ENCODE measurements around the gene NADK2. TPM values are rescaled to one million over a fixed set of nuclear protein-coding genes. Genes with fewer than 3 reads are reported as not detected.

Gene NADK2
- total and polyA plus RNA-seq, 2 donors (not counting 3 experiments of a cell fraction or from before 2014, with no cell fraction given) = 4.0 to 20.3 TPM

DNA sequence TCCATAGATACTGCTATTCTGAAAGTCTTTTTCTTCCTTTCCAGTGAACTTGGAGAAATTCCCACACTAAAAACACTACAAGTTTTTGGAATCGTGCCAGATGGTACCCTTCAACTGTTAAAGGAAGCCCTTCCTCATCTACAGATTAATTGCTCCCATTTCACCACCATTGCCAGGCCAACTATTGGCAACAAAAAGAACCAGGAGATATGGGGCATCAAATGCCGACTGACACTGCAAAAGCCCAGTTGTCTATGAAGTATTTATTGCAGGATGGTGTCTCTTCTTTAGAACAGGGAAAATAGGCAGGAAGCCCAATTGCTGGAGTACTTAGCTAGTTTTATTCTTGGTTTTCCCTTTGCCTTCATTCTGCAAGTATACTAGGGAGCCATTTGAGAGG lies 60.0 kb downstream of the NADK2 start:
- Histone ChIP-seq H3K9ac (replicated peaks; ENCODE audit: extremely low read depth, insufficient read depth, low read length) (no peak overlapping the region), H3K4me2 (ENCODE audit: insufficient read depth, low read length) (no peak overlapping the region), H3K79me2 (ENCODE audit: control insufficient read depth, insufficient read depth, low read length) (no peaks in the 10 kb centered on the region), H4K20me1 (replicated peaks; ENCODE audit: control insufficient read depth, extremely low read depth, insufficient read depth, low read length) (no peaks in the 10 kb centered on the region), H3K4me3 (replicated peaks in 1 of 3; ENCODE audit: insufficient read depth in 1 of 3, low read depth in 1 of 3, low read length in 3 of 3) (no peak overlapping the region), H3K4me1 (ENCODE audit: control insufficient read depth, extremely low read depth, insufficient read depth, low read length) (no peaks in the 10 kb centered on the region), H3K9me1 (replicated peaks; ENCODE audit: control insufficient read depth, extremely low read depth, insufficient read depth, low read length) (no peaks in the 10 kb centered on the region), H3K27me3 (ENCODE audit: control insufficient read depth in 2 of 2, insufficient read depth in 2 of 2, low read length in 2 of 2) (no peaks in the 10 kb centered on the region), H3K36me3 (ENCODE audit: control insufficient read depth in 2 of 2, extremely low read depth in 1 of 2, insufficient read depth in 2 of 2, low read length in 2 of 2) (peaks cover 0 to 10% of the 10 kb centered on the region in 2 experiments), H3K9me3 (replicated peaks; ENCODE audit: control insufficient read depth, insufficient read depth, low read length) (no peaks in the 10 kb centered on the region), H3K27ac (ENCODE audit: insufficient read depth, low read depth, low read length) (no peak overlapping the region), H2AFZ (ENCODE audit: low read depth, low read length) (no peak overlapping the region)
- ChIA-PET POLR2A (no interaction called here), CTCF (interaction anchor here (0.7 to 0.9 kb wide), 2 partner anchors 12 to 60 kb away, joined by 3 read pairs; partner anchors contain the start of gene NADK2)
- TF ChIP-seq MYC (IDR thresholded peaks at IDR 0.05; ENCODE audit: low read depth, low read length) (no peak), GATA2 (IDR thresholded peaks at IDR 0.05; ENCODE audit: insufficient read depth, insufficient read length, low read depth, low read length) (no peak), POLR2AphosphoS5 (IDR thresholded peaks at IDR 0.05; ENCODE audit: insufficient read depth, low read depth, low read length) (no peak), POLR2A (IDR thresholded peaks at IDR 0.05; ENCODE audit: low read depth, low read length) (no peak), EZH2 (IDR thresholded peaks at IDR 0.05; ENCODE audit: borderline replicate concordance, low read depth, low read length, severe bottlenecking) (no peak), CTCF (IDR thresholded peaks at IDR 0.05; ENCODE audit: extremely low read depth in 1 of 2, insufficient read depth in 1 of 2, low read depth in 1 of 2, low read length in 2 of 2) (no peak), JUN (IDR thresholded peaks at IDR 0.05; ENCODE audit: borderline replicate concordance, insufficient read depth, insufficient read length, low read depth) (no peak), FOS (IDR thresholded peaks at IDR 0.05; ENCODE audit: borderline replicate concordance, insufficient read depth, low read length) (no peak)
- TF ChIP-seq, protein P1, sequence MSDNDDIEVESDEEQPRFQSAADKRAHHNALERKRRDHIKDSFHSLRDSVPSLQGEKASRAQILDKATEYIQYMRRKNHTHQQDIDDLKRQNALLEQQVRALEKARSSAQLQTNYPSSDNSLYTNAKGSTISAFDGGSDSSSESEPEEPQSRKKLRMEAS (IDR thresholded peaks at IDR 0.05; ENCODE audit: insufficient read depth, insufficient read length) = no peak
- no peak for FAIRE-seq
- intact Hi-C loops (cut with micrococcal nuclease) = no loop called here
- no peak for DNase-seq (ENCODE audit: low read depth, low spot score)
- BruUV-seq (replicated peaks) = no TSS peak
- dilution Hi-C loops (cut with MboI; ENCODE audit: extremely low pct_ligation_motif_present, low sequenced_read_pairs) = no loop called here

Data from endothelial cell of umbilical vein (primary cell).